Panc1 (cell line): ENCODE data around the gene SH2D2A. TPM values are rescaled to one million over a fixed set of nuclear protein-coding genes. Genes with fewer than 3 reads are reported as not detected.

Experiments used
- ATAC-seq: fragments of 200-7000 bp; cut with Tn5 transposase; 2 replicates; pipeline ENCODE4 v1.9.1; 2020; ENCODE audit warnings: mild to moderate bottlenecking, moderate library complexity
- BruUV-seq: library from RNA; stranded (reverse); fragments of 400-500 nt; replicated peaks from 2 replicates; lab custom pipeline; 2021; lab: Mats Ljungman, UMichigan
- CTCF ChIA-PET: fragments of 300-600 bp; sonication (Branson Sonifier 250); formaldehyde crosslinking; loops from one replicate; lab custom pipeline; 2022; ENCODE audit warnings: antibody characterized with exemption; lab: Charles Lee
- POLR2A ChIA-PET: fragments of 300-600 bp; sonication (Branson Sonifier 250); formaldehyde crosslinking; loops from one replicate; lab custom pipeline; 2022; ENCODE audit warnings: antibody characterized with exemption; lab: Charles Lee
- DNase-seq: peaks from one replicate; pipeline ENCODE4 v3.0.0-alpha.2; 2010; ENCODE audit warnings: low read depth, low spot score
- H3K27ac ChIP-seq: 2 replicates; pipeline ENCODE4 v1.5.1; 2011; ENCODE audit warnings: mild to moderate bottlenecking, low read length, inconsistent platforms
- H3K27me3 ChIP-seq: fragments of 200-500 bp; sonication (Bioruptor generic); 2 replicates; pipeline ENCODE4 v1.6.0; 2014; ENCODE audit warnings: low read length, inconsistent platforms; ENCODE audit not compliant: control insufficient read depth, insufficient read depth
- H3K36me3 ChIP-seq: fragments of 200-500 bp; sonication (Bioruptor generic); 2 replicates; pipeline ENCODE4 v1.5.1; 2014; ENCODE audit warnings: inconsistent platforms, mild to moderate bottlenecking, low read length, moderate library complexity; ENCODE audit not compliant: control insufficient read depth, insufficient read depth
- H3K4me1 ChIP-seq: 2 replicates; pipeline ENCODE4 v1.5.1; 2011; ENCODE audit warnings: inconsistent platforms, mild to moderate bottlenecking, low read length, moderate library complexity; ENCODE audit not compliant: control insufficient read depth, insufficient read depth
- H3K4me3 ChIP-seq, 2 experiments: 2 replicates each; pipeline ENCODE4 v1.5.1; 2011 to 2012; ENCODE audit warnings: low read depth in 2 of 2, low read length in 2 of 2, mild to moderate bottlenecking in 2 of 2, inconsistent platforms in 1 of 2, moderate library complexity in 1 of 2
- H3K9me3 ChIP-seq: fragments of 200-500 bp; sonication (Bioruptor generic); 2 replicates; pipeline ENCODE4 v1.5.1; 2014; ENCODE audit warnings: low read depth, mild to moderate bottlenecking, inconsistent platforms, low read length, moderate library complexity; ENCODE audit not compliant: control insufficient read depth, insufficient read depth
- CTCF ChIP-seq: fragments of 450-650 bp; IDR thresholded peaks from 2 replicates; pipeline ENCODE4 v1.5.1; 2017; ENCODE audit warnings: mild to moderate bottlenecking
- POLR2AphosphoS5 ChIP-seq: IDR thresholded peaks from 2 replicates; pipeline ENCODE4 v1.6.1; 2012; ENCODE audit warnings: mild to moderate bottlenecking, low read depth, low read length, moderate library complexity
- REST ChIP-seq, 2 experiments: IDR thresholded peaks; 2 replicates each; pipeline ENCODE4 v1.6.1; 2011 to 2012; ENCODE audit warnings: low read depth in 2 of 2, control low read depth in 1 of 2, low read length in 1 of 2, mild to moderate bottlenecking in 1 of 2, moderate library complexity in 1 of 2; ENCODE audit not compliant: insufficient read depth in 1 of 2
- SIN3A ChIP-seq: IDR thresholded peaks from 2 replicates; pipeline ENCODE4 v1.6.1; 2012; ENCODE audit warnings: low read depth, mild to moderate bottlenecking, low read length, moderate library complexity, borderline replicate concordance; ENCODE audit not compliant: insufficient read depth
- TCF7L2 ChIP-seq: IDR thresholded peaks from 2 replicates; pipeline ENCODE4 v1.6.1; 2011; ENCODE audit warnings: mild to moderate bottlenecking, low read depth, low read length, inconsistent platforms
- in situ Hi-C: cut with HindIII; loops from 2 replicates; pipeline ENCODE4 v1.10.0; 2016; ENCODE audit warnings: low sequenced_read_pairs, low pct_unique_long_range_greater_than_20kb
- intact Hi-C: fragments of 100-400 bp; cut with micrococcal nuclease; formaldehyde crosslinking; loops from one replicate; pipeline ENCODE4 v1.10.0; 2022; ENCODE audit not compliant: unreplicated experiment
- total RNA-seq: library from RNA; stranded (reverse); gene quantifications from one replicate; pipeline ENCODE4 v1.2.1, GENCODE V29; 2021; ENCODE audit not compliant: unreplicated experiment

The SH2D2A gene
- total RNA-seq, 1 experiment from 2014 or later, result 0.69 TPM

GRCh38 chr1:156797212-156797871 is 19.3 kb downstream of the SH2D2A start:
- CTCF ChIA-PET, result interaction anchor here (1.0 to 1.6 kb wide), 2 partner anchors 63 to 92 kb away, joined by 3 to 7 read pairs; partner anchors contain the start of gene NTRK1
- Histone ChIP-seq H3K27ac (no peak overlapping the region), H3K9me3 (no peaks in the 10 kb centered on the region), H3K4me1 (no peaks in the 10 kb centered on the region), H3K27me3 (no peaks in the 10 kb centered on the region), H3K4me3 (no peak overlapping the region), H3K36me3 (peaks cover 31% of the 10 kb centered on the region; the same call in 1 of the 2 replicates)
- intact Hi-C loops (loop anchor here (1.0 kb wide), 1 partner anchor 93 kb away; no protein-coding TSS in a partner anchor), in situ Hi-C loops (no loop called here)
- ATAC-seq, result peak; percentile 83
- TF ChIP-seq SIN3A (no peak), CTCF (peak; percentile 86)
- no TSS peak for BruUV-seq
- DNase-seq, result peak; percentile 45
- POLR2A ChIA-PET, result no interaction called here

- Histone ChIP-seq H3K9me3 (no peaks in the 10 kb centered on the region), H3K4me1 (no peaks in the 10 kb centered on the region), H3K27ac (no peak overlapping the region), H3K4me3 (no peak overlapping the region), H3K27me3 (no peaks in the 10 kb centered on the region), H3K36me3 (peaks cover 31% of the 10 kb centered on the region; the same call in 1 of the 2 replicates)
- DNase-seq (no peak), ATAC-seq (peak; percentile 7; the same call in 1 of the 2 replicates)
- intact Hi-C loops (loop anchor here (1.0 kb wide), 1 partner anchor 94 kb away; no protein-coding TSS in a partner anchor), in situ Hi-C loops (no loop called here)
- ChIA-PET CTCF (interaction anchor here (0.8 to 1.6 kb wide), 3 partner anchors 64 to 93 kb away, joined by 3 to 7 read pairs (median 3); partner anchors contain the start of gene NTRK1), POLR2A (no interaction called here)
- BruUV-seq, result no TSS peak
- no peak for TF ChIP-seq REST (IDR thresholded peaks at IDR 0.05; ENCODE audit: insufficient read depth in 1 of 2, low read depth in 2 of 2, low read length in 1 of 2)
- TF ChIP-seq SIN3A, result no peak
- TF ChIP-seq POLR2AphosphoS5, result no peak
- no peak for TF ChIP-seq CTCF
- no peak for TF ChIP-seq TCF7L2
Measured at GRCh38 chr1:156796340-156797097, 20.1 kb downstream of the SH2D2A start.
